Hematopoietic multipotent progenitor cell treated with erythropoietin and hydrocortisone succinate and interleukin-3 and kit ligand, for 8 days (in vitro differentiated cells): Measurements from ENCODE around the gene VWA5B1.
"Not testable (repeated sequence)": the region's sequence is repeated elsewhere in the genome, so short reads cannot be mapped to it uniquely, and the experiment has no call there.

ENCODE experiments used
- DNase-seq: peaks from one replicate; pipeline ENCODE4 v3.0.0-alpha.2; 2015

The VWA5B1 gene

DNA sequence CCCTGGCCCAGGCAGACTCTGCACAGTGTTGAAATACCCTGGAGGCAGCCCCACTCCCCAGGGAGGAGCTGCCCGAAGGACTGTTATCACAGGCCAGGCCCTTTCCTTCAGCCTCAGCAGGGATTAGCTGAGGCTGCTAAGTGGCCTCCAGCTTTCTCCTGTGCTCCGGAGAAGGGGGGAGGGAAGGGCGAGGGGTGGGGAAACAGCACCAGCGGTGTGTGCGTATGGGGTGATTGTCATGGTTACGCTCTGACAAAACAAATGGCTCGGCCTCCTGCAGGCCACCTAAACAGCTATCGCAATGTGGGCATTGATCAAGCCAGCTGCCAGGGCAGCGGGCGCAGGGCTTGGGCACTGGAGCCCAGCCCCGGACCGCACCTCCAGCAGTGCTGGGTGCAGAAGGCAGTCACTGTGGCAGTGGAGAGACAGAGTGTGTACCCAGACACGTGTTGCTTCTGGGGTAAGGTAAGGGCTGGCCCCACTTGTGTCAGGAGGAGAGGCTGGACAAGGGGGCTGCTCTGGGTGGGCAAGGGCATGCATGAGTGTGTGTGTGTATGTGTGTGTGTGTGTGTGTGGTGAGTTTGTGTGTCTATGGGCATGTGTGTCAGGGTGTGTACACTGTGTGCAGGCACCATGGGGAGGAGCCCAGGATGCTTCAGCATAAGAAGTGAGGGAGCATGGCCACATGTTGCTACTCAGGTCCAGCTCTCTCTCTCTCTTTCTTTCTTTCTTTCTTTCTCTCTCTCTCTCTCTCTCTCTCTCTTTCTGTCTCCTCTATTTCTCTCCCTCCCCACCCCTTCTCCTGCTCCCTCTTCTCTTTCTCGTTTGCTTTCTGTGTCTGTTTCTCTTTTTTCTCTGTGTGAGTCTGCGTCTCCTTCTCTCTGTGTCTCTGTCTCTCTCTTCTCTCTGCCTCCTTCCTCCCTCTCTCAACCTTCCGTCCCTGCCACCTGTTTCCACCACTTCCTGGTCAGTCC is at the start of gene VWA5B1:
VWA5B1 (plus strand) TSS at position 252 of the 974 bp plus-strand sequence. CDS start 19,727 bp downstream, outside the sequence.
- DNase-seq: no peak

DNA sequence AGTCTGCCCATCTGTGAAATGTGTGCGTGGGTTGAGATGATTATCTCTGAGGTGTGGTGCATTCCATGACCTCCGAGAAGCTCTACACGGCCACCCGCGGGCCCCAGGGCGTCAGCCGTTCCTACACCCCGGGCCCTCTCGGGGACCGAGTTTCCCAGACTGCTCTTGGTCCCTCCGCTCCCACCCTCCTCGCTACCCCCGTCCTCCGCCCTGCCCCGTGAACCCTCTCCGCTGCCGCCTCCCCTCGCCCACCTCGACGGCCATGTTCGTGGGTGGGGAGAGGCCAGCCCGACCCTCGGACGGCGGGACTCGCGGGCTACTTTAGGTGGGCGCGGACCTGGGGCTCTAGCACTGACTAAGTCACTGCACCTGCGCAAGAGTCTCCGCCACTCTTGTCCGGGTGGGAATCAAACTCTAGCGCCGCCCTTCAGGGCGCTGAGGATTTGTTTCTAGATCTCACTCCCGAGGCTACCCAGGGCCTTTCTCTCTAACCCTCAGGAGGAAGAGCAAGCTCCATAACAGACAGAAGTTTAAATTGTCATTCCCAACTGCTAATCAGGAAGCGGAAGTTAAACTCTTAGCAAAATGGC is 47.7 kb upstream of the VWA5B1 start:
- DNase-seq: no peak

DNA sequence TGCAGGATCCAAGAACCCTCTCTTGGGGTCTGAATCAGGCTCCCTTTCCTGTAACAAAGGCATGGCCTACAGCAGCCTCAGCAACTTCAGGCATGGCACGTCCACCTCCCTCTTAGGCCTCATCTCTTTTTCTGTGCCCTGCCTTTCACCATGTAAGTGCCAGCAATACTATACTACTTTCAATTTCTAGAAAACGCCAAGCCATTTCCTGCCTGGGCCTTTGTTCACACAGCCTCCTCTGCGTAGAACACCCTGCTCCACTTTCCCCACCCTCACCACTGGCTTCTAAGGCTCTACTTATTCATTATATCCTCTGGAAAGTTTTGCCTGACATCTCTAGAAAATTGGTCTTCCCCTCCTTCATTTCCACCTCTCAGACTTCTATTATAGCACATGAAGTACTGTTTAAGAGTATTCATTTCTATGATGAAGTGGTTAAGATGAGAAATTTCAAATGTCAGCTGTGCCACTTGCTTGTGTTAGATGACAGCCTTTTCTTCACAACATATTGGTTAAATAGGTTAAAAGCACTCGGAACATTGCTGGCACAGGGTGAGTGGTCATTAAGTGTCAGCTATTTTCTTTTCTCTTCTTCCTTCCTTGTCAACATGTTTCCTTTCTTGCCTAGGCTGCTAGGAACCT is 41.6 kb upstream of the VWA5B1 start:
- DNase-seq: no peak

- DNase-seq: no peak
Measured at GRCh38 chr1:20250340-20250989, 40.2 kb upstream of the VWA5B1 start.

DNA sequence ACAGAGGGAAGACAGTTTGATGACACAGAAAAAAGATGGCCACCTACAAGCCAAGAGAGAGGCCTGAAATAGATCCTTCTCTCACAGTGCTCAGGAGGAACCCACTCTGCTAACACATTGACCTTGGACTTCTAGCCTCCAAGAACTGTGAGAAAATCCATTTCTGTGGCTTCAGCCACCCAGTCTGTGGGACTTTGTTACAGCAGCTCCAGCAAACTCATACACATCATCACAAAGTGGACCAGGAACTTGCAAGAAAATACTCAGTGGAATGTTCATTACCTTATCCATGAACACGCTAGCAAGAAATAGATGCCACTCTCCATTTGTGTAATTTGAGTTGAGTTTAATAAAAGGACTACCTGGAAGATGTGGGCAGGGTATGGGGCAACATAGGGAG is 38.1 kb upstream of the VWA5B1 start:
- DNase-seq: no peak

DNA sequence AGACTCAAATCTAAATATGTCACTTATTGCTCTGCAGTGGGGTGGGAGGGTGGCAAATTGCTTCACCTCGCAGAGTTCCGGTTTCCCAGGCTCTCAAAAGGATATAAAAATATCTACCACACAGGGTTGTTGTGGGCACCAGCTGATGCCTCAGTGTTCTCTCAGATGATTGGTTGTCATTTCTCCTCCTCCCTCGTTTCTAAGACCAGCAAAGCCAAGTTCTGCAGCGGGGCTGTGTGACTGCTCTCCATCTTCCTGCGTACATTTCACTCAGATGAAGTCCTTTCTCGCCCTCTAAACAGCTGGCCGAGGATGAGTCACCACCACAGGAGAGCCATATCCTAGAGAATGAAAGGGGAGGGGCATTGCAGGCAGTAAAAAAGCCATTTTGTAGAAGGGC is 35.0 kb upstream of the VWA5B1 start:
- DNase-seq: no peak

GRCh38 chr1:20259646-20260045 is 31.0 kb upstream of the VWA5B1 start:
- DNase-seq: no peak

GRCh38 chr1:20261095-20261494 is 29.6 kb upstream of the VWA5B1 start:
- no peak for DNase-seq

- DNase-seq: no peak
Measured at GRCh38 chr1:20262810-20263534, 27.7 kb upstream of the VWA5B1 start.

- no peak for DNase-seq
Measured at GRCh38 chr1:20265250-20265649, 25.4 kb upstream of the VWA5B1 start.

- no peak for DNase-seq
Measured at GRCh38 chr1:20266141-20266540, 24.5 kb upstream of the VWA5B1 start.

- DNase-seq: no peak
Measured at GRCh38 chr1:20266642-20267041, 24.0 kb upstream of the VWA5B1 start.

DNA sequence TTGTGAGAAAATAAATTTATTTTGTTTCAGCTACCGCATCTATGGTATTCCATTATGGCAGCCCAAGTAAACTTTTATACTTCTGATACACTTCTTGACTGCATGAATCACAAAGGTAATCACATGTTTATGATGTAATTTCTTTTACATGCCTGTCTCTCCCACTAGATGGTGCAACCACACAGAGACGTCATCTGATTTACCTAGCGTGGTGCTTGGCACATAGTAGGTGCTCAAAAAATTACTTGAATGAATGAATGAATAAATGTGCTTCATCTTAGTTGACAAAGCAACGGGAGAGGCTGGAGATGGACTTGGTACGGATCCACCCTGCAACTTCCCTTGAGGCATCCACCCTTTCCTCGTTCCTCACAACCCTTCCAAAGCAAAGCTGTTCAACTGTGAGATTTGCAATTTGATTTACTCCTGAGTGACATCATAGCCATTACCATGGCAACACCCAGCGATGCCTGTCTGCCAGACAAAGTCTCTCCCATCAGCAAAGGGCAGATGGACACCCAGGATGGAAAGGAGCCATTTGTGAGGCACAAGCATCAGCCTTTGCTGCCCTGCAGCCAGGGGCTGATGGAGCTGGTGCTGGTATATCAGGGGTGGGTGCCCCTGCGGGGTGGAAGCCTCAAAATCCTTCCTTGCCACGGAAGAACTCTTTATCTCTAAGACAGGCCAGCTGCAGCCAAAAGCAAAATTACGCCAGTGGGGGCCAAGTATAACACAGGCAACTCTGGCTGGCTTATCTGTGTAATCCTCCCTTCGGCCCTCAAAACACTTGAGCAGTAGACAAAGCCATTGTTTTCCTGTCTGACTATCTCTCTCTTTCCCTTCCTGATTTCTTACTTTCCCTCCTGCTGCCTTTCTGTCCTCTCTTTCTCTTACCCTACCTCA is 18.9 kb upstream of the VWA5B1 start:
- no peak for DNase-seq

DNA sequence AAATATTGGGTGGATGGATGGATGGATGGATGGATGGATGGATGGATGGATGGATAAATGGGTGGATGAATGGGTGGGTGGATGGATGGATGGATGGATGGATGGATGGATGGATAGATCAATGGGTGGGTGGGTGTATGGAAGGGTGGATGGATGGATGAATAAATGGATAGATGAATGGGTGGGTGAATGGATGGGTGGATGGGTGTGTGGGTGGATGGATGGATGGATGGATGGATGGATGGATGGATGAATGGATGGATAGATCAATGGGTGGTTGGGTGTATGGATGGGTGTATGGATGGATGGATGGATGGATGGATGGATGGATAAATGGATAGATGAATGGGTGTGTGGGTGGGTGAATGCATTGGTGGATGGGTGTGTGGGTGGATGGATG is 17.0 kb upstream of the VWA5B1 start:
- DNase-seq: not testable (repeated sequence)

- no peak for DNase-seq
Measured at GRCh38 chr1:20275319-20275925, 15.3 kb upstream of the VWA5B1 start.

DNA sequence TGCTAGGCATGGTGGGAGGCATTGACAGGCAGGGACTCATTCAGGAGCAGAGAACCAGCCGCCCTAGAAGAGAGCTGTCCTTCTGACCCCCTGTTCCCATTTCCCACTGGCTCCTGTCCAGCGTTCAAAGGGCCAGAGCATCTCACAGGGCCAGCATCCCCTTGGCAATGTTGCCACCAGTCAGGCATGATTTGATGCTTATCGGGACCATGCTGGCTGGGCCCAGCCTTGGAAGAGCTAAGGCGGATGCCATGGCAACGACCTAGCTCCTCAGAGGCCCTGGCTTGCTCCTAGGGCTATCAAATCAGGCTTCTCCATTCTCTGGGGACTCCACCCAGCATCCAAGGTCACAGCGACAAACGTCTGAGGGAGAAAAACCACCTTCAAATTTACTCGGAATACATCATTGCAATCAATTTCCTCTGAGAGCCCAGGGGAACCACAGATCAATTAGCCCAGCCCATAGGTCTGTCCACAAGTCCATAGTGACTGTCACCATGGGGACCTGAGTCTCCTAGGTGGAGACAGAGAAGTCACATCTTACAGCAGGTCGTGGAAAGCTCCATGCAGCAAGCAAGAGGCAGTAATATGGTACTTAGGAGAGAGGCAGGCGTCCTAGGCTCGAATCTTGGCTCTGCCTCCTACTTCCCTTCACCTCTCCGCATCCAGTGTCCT is 14.1 kb upstream of the VWA5B1 start:
- no peak for DNase-seq

- DNase-seq: no peak
Measured at GRCh38 chr1:20278692-20279130, 12.0 kb upstream of the VWA5B1 start.

GRCh38 chr1:20279509-20279908 is 11.2 kb upstream of the VWA5B1 start:
- DNase-seq: no peak

DNA sequence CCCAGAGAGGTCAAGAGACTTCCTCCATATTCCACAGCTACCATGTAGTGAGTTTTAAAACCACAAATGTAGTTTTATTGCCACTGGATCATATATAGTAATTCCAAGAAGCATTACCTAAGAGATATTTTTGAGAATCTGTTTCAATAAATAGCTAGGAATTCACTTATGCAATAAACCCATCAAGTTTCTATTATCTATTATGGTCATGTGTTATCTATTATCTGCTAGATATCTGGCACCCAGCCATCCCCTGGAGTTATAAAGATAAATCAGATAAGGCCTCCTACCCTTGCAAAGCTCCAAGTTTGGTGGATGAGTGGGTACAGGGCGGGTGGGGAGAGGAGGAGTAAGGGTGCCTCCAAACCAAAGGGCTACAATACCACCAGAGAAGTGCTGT is 10.3 kb upstream of the VWA5B1 start:
- DNase-seq: no peak

- DNase-seq: no peak
Measured at GRCh38 chr1:20280906-20281305, 9.8 kb upstream of the VWA5B1 start.
